Osteoblast (primary cell): Measurements from ENCODE around the gene POU6F2. TPM values are rescaled to one million over a fixed set of nuclear protein-coding genes. Genes with fewer than 3 reads are reported as not detected.
"Not testable (repeated sequence)": the region's sequence is repeated elsewhere in the genome, so short reads cannot be mapped to it uniquely, and the experiment has no call there.

Experiments
- DNase-seq: peaks from one replicate; pipeline ENCODE4 v3.0.0; 2011; ENCODE audit warnings: low spot score, mixed read lengths; ENCODE audit not compliant: insufficient read length; ENCODE audit errors: missing footprints
- H2AFZ ChIP-seq: 2 replicates; pipeline ENCODE4 v1.6.0; 2011; ENCODE audit warnings: mild to moderate bottlenecking, low read length
- H3K27ac ChIP-seq: 2 replicates; pipeline ENCODE4 v1.5.1; 2011; ENCODE audit warnings: mild to moderate bottlenecking, low read depth, low read length, moderate library complexity
- H3K27me3 ChIP-seq: 2 replicates; pipeline ENCODE4 v1.6.0; 2012; ENCODE audit warnings: mild to moderate bottlenecking, control low read depth, inconsistent platforms, low read length, moderate library complexity; ENCODE audit not compliant: insufficient read depth
- H3K36me3 ChIP-seq: 2 replicates; pipeline ENCODE4 v1.5.1; 2011; ENCODE audit warnings: mild to moderate bottlenecking, low read length, control low read depth, moderate library complexity; ENCODE audit not compliant: insufficient read depth
- H3K4me1 ChIP-seq: 2 replicates; pipeline ENCODE4 v1.5.1; 2011; ENCODE audit warnings: mild to moderate bottlenecking, low read length, control low read depth, moderate library complexity; ENCODE audit not compliant: insufficient read depth
- H3K4me2 ChIP-seq: 2 replicates; pipeline ENCODE4 v1.6.0; 2011; ENCODE audit warnings: mild to moderate bottlenecking, low read length; ENCODE audit not compliant: insufficient read depth
- H3K4me3 ChIP-seq: fragments of 200-600 bp; sonication (generic); 3 replicates; pipeline ENCODE4 v1.5.1; 2012; ENCODE audit warnings: mild to moderate bottlenecking, low read length, inconsistent platforms; ENCODE audit not compliant: insufficient read depth
- H3K79me2 ChIP-seq: 2 replicates; pipeline ENCODE4 v1.6.0; 2012; ENCODE audit warnings: mild to moderate bottlenecking, low read length, control low read depth, inconsistent platforms; ENCODE audit not compliant: insufficient read depth
- H3K9me3 ChIP-seq: 2 replicates; pipeline ENCODE4 v1.5.1; 2011; ENCODE audit warnings: low read depth, low read length, control low read depth
- H4K20me1 ChIP-seq: 2 replicates; pipeline ENCODE4 v1.6.0; 2012; ENCODE audit warnings: mild to moderate bottlenecking, low read length, control low read depth; ENCODE audit not compliant: insufficient read depth
- total RNA-seq: library from RNA; depleted of rRNA; stranded (reverse); fragments of >200 nt; gene quantifications from 2 replicates; pipeline ENCODE4 v1.2.3, GENCODE V29; 2012
- TF ChIP-seq, protein P1 (sequence below): IDR thresholded peaks from 2 replicates; pipeline ENCODE4 v1.5.1; 2011; ENCODE audit warnings: mild to moderate bottlenecking, low read depth, low read length, moderate library complexity; ENCODE audit errors: extremely low read depth

The POU6F2 gene
- total RNA-seq, 1 donor: not detected

DNA sequence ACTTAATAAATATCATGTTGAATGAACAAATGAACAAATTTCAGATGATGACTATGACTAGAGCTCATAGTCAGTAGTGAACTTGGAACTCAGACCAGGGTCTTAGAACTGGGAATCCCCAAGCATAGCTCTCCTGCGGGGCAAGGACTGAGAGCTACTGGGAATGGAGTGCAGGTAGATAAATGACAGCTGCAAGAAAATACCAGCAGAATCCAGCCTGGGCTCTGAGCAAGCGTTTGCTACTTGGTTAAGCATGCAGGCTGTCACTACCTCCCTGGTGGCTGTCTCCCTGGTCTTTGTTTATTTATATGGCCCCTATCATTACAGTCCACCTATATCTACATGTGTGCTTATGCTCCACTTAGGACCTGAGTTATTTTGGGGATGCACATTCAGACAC is 208.4 kb downstream of the POU6F2 start:
- no peak overlapping the region for H3K27ac ChIP-seq
- TF ChIP-seq, protein P1, sequence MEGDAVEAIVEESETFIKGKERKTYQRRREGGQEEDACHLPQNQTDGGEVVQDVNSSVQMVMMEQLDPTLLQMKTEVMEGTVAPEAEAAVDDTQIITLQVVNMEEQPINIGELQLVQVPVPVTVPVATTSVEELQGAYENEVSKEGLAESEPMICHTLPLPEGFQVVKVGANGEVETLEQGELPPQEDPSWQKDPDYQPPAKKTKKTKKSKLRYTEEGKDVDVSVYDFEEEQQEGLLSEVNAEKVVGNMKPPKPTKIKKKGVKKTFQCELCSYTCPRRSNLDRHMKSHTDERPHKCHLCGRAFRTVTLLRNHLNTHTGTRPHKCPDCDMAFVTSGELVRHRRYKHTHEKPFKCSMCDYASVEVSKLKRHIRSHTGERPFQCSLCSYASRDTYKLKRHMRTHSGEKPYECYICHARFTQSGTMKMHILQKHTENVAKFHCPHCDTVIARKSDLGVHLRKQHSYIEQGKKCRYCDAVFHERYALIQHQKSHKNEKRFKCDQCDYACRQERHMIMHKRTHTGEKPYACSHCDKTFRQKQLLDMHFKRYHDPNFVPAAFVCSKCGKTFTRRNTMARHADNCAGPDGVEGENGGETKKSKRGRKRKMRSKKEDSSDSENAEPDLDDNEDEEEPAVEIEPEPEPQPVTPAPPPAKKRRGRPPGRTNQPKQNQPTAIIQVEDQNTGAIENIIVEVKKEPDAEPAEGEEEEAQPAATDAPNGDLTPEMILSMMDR: no peak
- no peak overlapping the region for H2AFZ ChIP-seq
- H3K4me2 ChIP-seq: no peak overlapping the region
- H3K4me3 ChIP-seq: no peak overlapping the region
- H3K27me3 ChIP-seq: no peaks in the 10 kb centered on the region
- H4K20me1 ChIP-seq: no peaks in the 10 kb centered on the region
- no peaks in the 10 kb centered on the region for H3K36me3 ChIP-seq
- H3K4me1 ChIP-seq: no peaks in the 10 kb centered on the region
- H3K9me3 ChIP-seq: no peaks in the 10 kb centered on the region
- DNase-seq: no peak
- H3K79me2 ChIP-seq: no peaks in the 10 kb centered on the region

DNA sequence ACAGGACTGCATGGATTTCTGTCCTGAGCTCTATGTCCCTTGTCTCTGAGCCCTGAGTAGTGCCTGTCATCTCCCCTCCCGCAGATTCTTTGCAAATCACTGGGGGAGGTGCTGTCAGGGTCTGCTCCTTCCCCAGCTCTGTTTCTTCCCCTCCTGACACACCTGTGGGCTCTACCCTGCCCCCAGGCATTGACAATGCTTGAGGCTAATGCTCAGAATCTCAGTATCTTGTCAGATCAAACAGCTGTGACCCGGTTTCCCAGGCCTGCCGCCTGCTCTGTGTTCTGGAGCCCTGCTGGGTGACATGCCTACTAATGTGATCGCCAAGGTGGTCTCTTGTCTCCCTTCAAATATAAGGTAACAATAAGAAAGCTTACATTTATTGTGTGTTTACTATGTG is 209.0 kb downstream of the POU6F2 start:
- DNase-seq: no peak
- Histone ChIP-seq H3K4me3 (no peak overlapping the region), H3K4me1 (no peaks in the 10 kb centered on the region), H4K20me1 (no peaks in the 10 kb centered on the region), H3K79me2 (no peaks in the 10 kb centered on the region), H3K9me3 (no peaks in the 10 kb centered on the region), H3K4me2 (no peak overlapping the region), H2AFZ (no peak overlapping the region), H3K27me3 (no peaks in the 10 kb centered on the region), H3K36me3 (no peaks in the 10 kb centered on the region), H3K27ac (no peak overlapping the region)
- TF ChIP-seq, protein P1: no peak

DNA sequence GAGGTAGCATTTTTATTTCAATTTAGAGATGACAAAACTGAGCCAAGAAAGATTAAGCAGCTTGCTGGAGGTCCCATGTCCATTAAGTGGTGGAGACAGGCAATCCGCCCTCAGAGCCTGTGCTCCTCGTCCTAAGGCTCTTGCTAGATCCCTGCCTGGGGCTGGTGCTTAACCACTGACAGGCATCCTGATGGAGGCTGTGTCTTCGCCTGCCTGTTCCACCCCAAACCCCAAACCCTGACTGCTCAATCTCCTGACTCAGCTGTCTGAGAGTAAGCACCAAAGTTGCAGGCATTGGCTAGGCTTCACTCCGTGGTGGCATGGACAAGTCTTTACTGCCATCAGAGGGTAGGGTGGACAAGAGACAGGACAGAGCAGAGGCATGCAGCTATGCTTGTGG is 209.4 kb downstream of the POU6F2 start:
- TF ChIP-seq, protein P1: no peak
- no peaks in the 10 kb centered on the region for H3K9me3 ChIP-seq
- no peak overlapping the region for H3K4me3 ChIP-seq

DNA sequence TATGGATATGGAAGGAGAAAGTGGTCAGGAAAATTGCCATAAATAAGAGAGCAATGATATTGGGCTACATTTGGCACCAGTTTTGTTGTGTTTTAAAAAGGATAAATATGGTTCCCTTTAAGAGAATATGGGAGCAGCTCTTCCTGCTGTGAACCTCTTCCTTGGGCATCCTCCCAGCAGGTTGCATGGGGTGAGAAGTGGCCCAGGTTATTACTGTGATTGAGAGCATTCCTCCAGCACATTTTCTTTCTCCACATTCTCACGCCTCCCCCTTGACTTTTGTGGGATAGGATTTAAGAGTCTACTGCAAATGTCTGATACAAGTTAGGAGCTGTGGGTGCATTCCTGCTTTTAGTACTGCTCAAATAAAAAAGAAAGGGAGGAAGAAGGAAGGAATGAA is 214.8 kb downstream of the POU6F2 start:
- Histone ChIP-seq H2AFZ (no peak overlapping the region), H4K20me1 (no peaks in the 10 kb centered on the region), H3K4me1 (no peaks in the 10 kb centered on the region), H3K9me3 (no peaks in the 10 kb centered on the region), H3K4me3 (no peak overlapping the region), H3K27ac (no peak overlapping the region), H3K27me3 (no peaks in the 10 kb centered on the region), H3K4me2 (no peak overlapping the region), H3K36me3 (no peaks in the 10 kb centered on the region), H3K79me2 (no peaks in the 10 kb centered on the region)
- TF ChIP-seq, protein P1: no peak
- no peak for DNase-seq

More for the DNA sequence above, 209.4 kb downstream of the POU6F2 start:
- Histone ChIP-seq H4K20me1 (no peaks in the 10 kb centered on the region), H3K36me3 (no peaks in the 10 kb centered on the region), H3K27me3 (no peaks in the 10 kb centered on the region), H3K27ac (no peak overlapping the region), H3K4me1 (no peaks in the 10 kb centered on the region), H2AFZ (no peak overlapping the region), H3K79me2 (no peaks in the 10 kb centered on the region), H3K4me2 (no peak overlapping the region)
- no peak for DNase-seq

DNA sequence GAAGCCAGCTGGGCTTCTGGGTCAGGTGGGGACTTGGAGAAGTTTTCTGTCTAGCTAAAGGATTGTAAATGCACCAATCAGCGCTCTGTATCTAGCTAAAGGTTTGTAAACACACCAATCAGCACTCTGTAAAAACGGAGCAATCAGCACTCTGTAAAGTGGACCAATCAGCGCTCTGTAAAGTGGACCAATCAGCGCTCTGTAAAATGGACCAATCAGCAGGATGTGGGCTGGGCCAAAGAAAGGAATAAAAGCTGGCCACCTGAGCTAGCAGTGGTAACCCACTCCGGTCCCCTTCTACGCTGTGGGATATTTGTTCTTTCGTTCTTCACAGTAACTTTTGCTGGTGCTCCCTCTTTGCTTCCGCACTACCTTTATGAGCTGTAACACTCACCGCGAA is 216.7 kb downstream of the POU6F2 start:
- H3K79me2 ChIP-seq, H3K9me3 ChIP-seq, H3K4me3 ChIP-seq, H3K27ac ChIP-seq, DNase-seq, H3K4me2 ChIP-seq, H4K20me1 ChIP-seq, H2AFZ ChIP-seq, H3K36me3 ChIP-seq, H3K27me3 ChIP-seq, H3K4me1 ChIP-seq: not testable (repeated sequence)
